GM23338 (cell line): ENCODE measurements around the gene EXOC2. TPM values are rescaled to one million over a fixed set of nuclear protein-coding genes. Genes with fewer than 3 reads are reported as not detected.
"Not testable (repeated sequence)": the region's sequence is repeated elsewhere in the genome, so short reads cannot be mapped to it uniquely, and the experiment has no call there.

Source experiments
- ATAC-seq: fragments of 200-7000 bp; cut with Tn5 transposase; 3 replicates; pipeline ENCODE4 v1.9.1; 2020
- DNase-seq: peaks from one replicate; pipeline ENCODE4 v3.0.0-alpha.2; 2015; ENCODE audit warnings: low spot score
- H2AFZ ChIP-seq: fragments of 200-600 bp; sonication (generic); 2 replicates; pipeline ENCODE4 v1.8.0; 2016; ENCODE audit warnings: antibody characterized with exemption, mild to moderate bottlenecking, moderate library complexity
- H3F3A ChIP-seq: fragments of 200-600 bp; sonication (generic); replicated peaks from 2 replicates; pipeline ENCODE4 v1.8.0; 2017; ENCODE audit warnings: antibody characterized with exemption, mixed run types, low read depth
- H3K27ac ChIP-seq: fragments of 200-600 bp; sonication (generic); 2 replicates; pipeline ENCODE4 v1.6.1; 2016; ENCODE audit warnings: low read depth
- H3K27me3 ChIP-seq: fragments of 200-600 bp; sonication (generic); 2 replicates; pipeline ENCODE4 v1.8.0; 2016; ENCODE audit warnings: mild to moderate bottlenecking, mixed run types, moderate library complexity; ENCODE audit not compliant: insufficient read depth
- H3K36me3 ChIP-seq: fragments of 200-600 bp; sonication (generic); 2 replicates; pipeline ENCODE4 v1.8.0; 2016; ENCODE audit warnings: mild to moderate bottlenecking; ENCODE audit not compliant: insufficient read depth
- H3K4me1 ChIP-seq: fragments of 200-600 bp; sonication (generic); 2 replicates; pipeline ENCODE4 v1.8.0; 2016; ENCODE audit warnings: mild to moderate bottlenecking, moderate library complexity; ENCODE audit not compliant: insufficient read depth
- H3K4me2 ChIP-seq: fragments of 200-600 bp; sonication (generic); 2 replicates; pipeline ENCODE4 v1.7.1; 2017; ENCODE audit warnings: mixed run types
- H3K4me3 ChIP-seq: fragments of 200-600 bp; sonication (generic); 2 replicates; pipeline ENCODE4 v1.6.1; 2016; ENCODE audit warnings: mixed run types
- H3K79me2 ChIP-seq: fragments of 200-600 bp; sonication (generic); replicated peaks from 2 replicates; pipeline ENCODE4 v1.8.0; 2017; ENCODE audit warnings: mild to moderate bottlenecking; ENCODE audit not compliant: insufficient read depth
- H3K9me2 ChIP-seq: fragments of 200-600 bp; sonication (generic); 2 replicates; pipeline ENCODE4 v1.8.0; 2017; ENCODE audit not compliant: insufficient read depth
- H4K20me1 ChIP-seq: fragments of 200-600 bp; sonication (generic); replicated peaks from 2 replicates; pipeline ENCODE4 v1.8.0; 2017; ENCODE audit warnings: mild to moderate bottlenecking; ENCODE audit not compliant: insufficient read depth
- H3K27ac Mint-ChIP-seq: 2 replicates; pipeline ENCODE4 v1.8.0; 2020; ENCODE audit warnings: inconsistent platforms, mild to moderate bottlenecking, moderate library complexity, mixed read lengths
- H3K27me3 Mint-ChIP-seq: 3 replicates; pipeline ENCODE4 v1.8.0; 2022; ENCODE audit warnings: low read depth, mild to moderate bottlenecking, moderate library complexity, mixed read lengths, inconsistent platforms; ENCODE audit not compliant: insufficient read depth, poor library complexity
- H3K36me3 Mint-ChIP-seq: 3 replicates; pipeline ENCODE4 v1.8.0; 2021; ENCODE audit warnings: low read depth, mild to moderate bottlenecking, inconsistent platforms, moderate library complexity, mixed read lengths
- H3K4me1 Mint-ChIP-seq: 3 replicates; pipeline ENCODE4 v1.8.0; 2020; ENCODE audit warnings: mild to moderate bottlenecking, inconsistent platforms, mixed read lengths
- H3K4me3 Mint-ChIP-seq: 3 replicates; pipeline ENCODE4 v1.8.0; 2021; ENCODE audit warnings: moderate library complexity, mild to moderate bottlenecking, inconsistent platforms, mixed read lengths
- H3K9me3 Mint-ChIP-seq: 3 replicates; pipeline ENCODE4 v1.8.0; 2020; ENCODE audit warnings: moderate library complexity, mild to moderate bottlenecking, inconsistent platforms, mixed read lengths
- polyA plus RNA-seq: library from polyadenylated mRNA; unstranded; fragments of >200 nt; fragmentation: Nextera tagmentation; extraction: Ambion mirVana; gene quantifications from 2 replicates; pipeline ENCODE4 v1.2.1, GENCODE V29; 2016
- total RNA-seq: library from RNA; depleted of rRNA; stranded (reverse); fragments of >200 nt; shearing (Covaris generic); gene quantifications from 2 replicates; pipeline ENCODE4 v1.2.3, GENCODE V29; 2014
- TF ChIP-seq, protein P1 (sequence below): fragments of 250-450 bp; sonication (Bioruptor Pico); IDR thresholded peaks from 2 replicates; pipeline ENCODE4 v1.5.0; 2020; ENCODE audit warnings: mild to moderate bottlenecking, moderate library complexity
- TF ChIP-seq, protein P2 (sequence below): IDR thresholded peaks from one replicate; pipeline ENCODE4 v1.6.1; 2018; ENCODE audit warnings: antibody characterized with exemption; ENCODE audit not compliant: unreplicated experiment

Gene EXOC2
- total and polyA plus RNA-seq, 2 experiments from 2014 or later = 28.7 to 93.6 TPM

DNA sequence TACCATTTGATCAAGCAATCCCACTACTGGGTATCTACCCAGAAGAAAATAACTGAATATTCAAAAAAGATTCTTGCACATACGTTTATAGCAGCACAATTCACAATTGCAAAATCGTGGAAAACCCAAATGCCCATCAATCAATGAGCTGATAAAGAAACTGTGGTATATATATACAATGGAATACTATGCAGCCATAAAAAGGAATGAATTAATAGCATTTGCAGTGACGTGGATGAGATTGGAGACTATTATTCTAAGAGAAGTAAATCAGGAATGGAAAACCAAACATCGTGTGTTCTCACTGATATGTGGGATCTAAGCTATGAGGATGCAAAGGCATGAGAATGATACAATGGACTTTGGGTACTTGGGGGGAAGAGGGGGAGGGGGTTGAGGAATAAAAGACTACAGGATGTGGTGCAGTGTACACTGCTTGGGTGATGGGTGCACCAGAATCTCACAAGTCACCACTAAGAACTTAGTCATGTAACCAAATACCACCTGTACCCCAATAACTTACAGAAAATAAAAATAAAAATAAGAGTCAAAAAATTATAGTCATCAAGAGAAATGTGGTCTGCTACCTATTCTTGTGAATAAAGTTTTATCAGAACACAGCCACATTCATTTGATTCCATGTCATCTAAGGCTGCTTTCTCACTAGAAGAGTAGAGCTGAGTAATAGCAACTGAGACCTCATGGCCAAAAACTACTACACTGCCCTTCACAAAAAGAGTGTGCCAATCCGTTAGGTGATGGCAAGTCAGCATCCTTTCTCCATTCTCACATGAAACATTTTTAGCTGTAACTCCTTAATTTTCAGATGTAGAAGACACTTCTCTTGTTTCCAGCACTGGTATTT lies 27.3 kb downstream of the EXOC2 start (continued):
- TF ChIP-seq, protein P1, sequence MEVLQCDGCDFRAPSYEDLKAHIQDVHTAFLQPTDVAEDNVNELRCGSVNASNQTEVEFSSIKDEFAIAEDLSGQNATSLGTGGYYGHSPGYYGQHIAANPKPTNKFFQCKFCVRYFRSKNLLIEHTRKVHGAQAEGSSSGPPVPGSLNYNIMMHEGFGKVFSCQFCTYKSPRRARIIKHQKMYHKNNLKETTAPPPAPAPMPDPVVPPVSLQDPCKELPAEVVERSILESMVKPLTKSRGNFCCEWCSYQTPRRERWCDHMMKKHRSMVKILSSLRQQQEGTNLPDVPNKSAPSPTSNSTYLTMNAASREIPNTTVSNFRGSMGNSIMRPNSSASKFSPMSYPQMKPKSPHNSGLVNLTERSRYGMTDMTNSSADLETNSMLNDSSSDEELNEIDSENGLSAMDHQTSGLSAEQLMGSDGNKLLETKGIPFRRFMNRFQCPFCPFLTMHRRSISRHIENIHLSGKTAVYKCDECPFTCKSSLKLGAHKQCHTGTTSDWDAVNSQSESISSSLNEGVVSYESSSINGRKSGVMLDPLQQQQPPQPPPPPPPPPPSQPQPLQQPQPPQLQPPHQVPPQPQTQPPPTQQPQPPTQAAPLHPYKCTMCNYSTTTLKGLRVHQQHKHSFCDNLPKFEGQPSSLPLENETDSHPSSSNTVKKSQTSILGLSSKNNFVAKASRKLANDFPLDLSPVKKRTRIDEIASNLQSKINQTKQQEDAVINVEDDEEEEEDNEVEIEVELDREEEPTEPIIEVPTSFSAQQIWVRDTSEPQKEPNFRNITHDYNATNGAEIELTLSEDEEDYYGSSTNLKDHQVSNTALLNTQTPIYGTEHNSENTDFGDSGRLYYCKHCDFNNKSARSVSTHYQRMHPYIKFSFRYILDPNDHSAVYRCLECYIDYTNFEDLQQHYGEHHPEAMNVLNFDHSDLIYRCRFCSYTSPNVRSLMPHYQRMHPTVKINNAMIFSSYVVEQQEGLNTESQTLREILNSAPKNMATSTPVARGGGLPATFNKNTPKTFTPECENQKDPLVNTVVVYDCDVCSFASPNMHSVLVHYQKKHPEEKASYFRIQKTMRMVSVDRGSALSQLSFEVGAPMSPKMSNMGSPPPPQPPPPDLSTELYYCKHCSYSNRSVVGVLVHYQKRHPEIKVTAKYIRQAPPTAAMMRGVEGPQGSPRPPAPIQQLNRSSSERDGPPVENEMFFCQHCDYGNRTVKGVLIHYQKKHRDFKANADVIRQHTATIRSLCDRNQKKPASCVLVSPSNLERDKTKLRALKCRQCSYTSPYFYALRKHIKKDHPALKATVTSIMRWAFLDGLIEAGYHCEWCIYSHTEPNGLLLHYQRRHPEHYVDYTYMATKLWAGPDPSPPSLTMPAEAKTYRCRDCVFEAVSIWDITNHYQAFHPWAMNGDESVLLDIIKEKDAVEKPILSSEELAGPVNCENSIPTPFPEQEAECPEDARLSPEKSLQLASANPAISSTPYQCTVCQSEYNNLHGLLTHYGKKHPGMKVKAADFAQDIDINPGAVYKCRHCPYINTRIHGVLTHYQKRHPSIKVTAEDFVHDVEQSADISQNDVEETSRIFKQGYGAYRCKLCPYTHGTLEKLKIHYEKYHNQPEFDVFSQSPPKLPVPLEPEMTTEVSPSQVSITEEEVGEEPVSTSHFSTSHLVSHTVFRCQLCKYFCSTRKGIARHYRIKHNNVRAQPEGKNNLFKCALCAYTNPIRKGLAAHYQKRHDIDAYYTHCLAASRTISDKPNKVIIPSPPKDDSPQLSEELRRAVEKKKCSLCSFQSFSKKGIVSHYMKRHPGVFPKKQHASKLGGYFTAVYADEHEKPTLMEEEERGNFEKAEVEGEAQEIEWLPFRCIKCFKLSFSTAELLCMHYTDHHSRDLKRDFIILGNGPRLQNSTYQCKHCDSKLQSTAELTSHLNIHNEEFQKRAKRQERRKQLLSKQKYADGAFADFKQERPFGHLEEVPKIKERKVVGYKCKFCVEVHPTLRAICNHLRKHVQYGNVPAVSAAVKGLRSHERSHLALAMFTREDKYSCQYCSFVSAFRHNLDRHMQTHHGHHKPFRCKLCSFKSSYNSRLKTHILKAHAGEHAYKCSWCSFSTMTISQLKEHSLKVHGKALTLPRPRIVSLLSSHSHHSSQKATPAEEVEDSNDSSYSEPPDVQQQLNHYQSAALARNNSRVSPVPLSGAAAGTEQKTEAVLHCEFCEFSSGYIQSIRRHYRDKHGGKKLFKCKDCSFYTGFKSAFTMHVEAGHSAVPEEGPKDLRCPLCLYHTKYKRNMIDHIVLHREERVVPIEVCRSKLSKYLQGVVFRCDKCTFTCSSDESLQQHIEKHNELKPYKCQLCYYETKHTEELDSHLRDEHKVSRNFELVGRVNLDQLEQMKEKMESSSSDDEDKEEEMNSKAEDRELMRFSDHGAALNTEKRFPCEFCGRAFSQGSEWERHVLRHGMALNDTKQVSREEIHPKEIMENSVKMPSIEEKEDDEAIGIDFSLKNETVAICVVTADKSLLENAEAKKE (CRISPR knock-in tag) = no peak
- TF ChIP-seq, protein P2, sequence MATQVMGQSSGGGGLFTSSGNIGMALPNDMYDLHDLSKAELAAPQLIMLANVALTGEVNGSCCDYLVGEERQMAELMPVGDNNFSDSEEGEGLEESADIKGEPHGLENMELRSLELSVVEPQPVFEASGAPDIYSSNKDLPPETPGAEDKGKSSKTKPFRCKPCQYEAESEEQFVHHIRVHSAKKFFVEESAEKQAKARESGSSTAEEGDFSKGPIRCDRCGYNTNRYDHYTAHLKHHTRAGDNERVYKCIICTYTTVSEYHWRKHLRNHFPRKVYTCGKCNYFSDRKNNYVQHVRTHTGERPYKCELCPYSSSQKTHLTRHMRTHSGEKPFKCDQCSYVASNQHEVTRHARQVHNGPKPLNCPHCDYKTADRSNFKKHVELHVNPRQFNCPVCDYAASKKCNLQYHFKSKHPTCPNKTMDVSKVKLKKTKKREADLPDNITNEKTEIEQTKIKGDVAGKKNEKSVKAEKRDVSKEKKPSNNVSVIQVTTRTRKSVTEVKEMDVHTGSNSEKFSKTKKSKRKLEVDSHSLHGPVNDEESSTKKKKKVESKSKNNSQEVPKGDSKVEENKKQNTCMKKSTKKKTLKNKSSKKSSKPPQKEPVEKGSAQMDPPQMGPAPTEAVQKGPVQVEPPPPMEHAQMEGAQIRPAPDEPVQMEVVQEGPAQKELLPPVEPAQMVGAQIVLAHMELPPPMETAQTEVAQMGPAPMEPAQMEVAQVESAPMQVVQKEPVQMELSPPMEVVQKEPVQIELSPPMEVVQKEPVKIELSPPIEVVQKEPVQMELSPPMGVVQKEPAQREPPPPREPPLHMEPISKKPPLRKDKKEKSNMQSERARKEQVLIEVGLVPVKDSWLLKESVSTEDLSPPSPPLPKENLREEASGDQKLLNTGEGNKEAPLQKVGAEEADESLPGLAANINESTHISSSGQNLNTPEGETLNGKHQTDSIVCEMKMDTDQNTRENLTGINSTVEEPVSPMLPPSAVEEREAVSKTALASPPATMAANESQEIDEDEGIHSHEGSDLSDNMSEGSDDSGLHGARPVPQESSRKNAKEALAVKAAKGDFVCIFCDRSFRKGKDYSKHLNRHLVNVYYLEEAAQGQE = no peak

DNA sequence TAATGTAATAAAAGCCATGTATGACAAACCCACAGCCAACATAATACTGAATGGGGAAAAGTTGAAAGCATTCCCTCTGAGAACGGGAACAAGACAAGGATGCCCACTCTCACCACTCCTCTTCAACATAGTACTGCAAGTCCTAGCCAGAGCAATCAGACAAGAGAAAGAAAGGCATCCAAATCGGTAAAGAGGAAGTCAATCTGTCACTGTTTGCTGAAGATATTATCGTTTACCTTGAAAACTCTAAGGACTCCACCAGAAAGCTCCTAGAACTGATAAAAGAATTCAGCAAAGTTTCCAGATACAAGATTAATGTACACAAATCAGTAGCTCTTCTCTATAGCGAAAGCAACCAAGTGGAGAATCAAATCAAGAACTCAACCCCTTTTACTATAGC lies 29.2 kb downstream of the EXOC2 start:
- Mint-ChIP-seq H3K9me3 (peaks cover 18% of the 10 kb centered on the region; the same call in 2 of the 3 replicates), H3K4me1 (peaks cover 47% of the 10 kb centered on the region), H3K36me3 (peaks cover 33% of the 10 kb centered on the region)
- H3K27ac Mint-ChIP-seq, H3K4me2 ChIP-seq, H2AFZ ChIP-seq, H3K4me3 ChIP-seq, H3K36me3 ChIP-seq, H3K9me2 ChIP-seq, H4K20me1 ChIP-seq, DNase-seq, H3K27me3 Mint-ChIP-seq, ATAC-seq, H3K4me3 Mint-ChIP-seq, H3K27me3 ChIP-seq: not testable (repeated sequence)
- peaks cover 96% of the 10 kb centered on the region for H3K79me2 ChIP-seq
- peak overlapping the region; percentile 46; the same call in 1 of the 2 replicates for H3K27ac ChIP-seq
- peaks cover 54% of the 10 kb centered on the region for H3K4me1 ChIP-seq
- H3F3A ChIP-seq = 0 out of 2 replicates have a peak, but pooled peaks cover 10% of the 10 kb centered on the region
